ENCODE results near the gene HEPACAM.

- TF ChIP-seq CTCF (IDR thresholded peaks at IDR 0.05; ENCODE audit: low read depth, low read length, poor library complexity, severe bottlenecking) (no peak), EZH2phosphoT487 (IDR thresholded peaks at IDR 0.05; ENCODE audit: borderline replicate concordance, low read length) (no peak)
These were observed 63.1 kb downstream of the HEPACAM start for GRCh38 chr11:124872741-124873140.
